ENCODE results near the gene SLC17A8. TPM values are rescaled to one million over a fixed set of nuclear protein-coding genes. Genes with fewer than 3 reads are reported as not detected.
"Not testable (repeated sequence)": the region's sequence is repeated elsewhere in the genome, so short reads cannot be mapped to it uniquely, and the experiment has no call there.

Gene SLC17A8
- not detected for polyA plus RNA-seq (2013, experiment 1 of 2)
- polyA plus RNA-seq (2013, experiment 2 of 2) = not detected

DNA sequence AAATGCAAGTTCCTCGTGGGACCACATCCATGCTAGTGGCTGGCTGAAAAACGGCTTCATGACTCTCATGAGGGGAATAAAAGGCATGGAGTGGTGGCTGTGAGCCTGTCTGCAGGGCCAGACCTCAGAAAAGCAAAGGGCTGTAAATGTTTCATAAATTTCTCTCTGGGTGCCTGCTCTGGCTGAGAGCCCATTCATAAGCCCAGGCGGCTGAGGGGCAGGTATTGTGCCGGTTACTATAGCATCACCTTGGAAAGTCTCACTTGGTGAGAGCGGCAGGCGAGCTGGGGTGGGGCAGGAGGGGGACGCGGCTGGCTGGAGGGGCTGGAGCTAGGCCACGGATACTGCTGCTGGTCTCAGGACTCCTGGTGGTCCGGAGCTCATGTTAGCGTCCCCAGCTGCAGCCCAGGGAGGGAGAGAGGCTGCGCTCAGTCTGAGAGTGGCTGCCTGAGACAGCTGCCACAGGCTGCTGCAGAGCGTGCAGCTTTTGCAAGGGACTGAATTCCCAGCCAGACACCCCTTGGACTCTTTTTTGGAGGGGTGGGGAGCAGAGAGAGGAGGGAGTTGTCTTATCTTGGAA is at the start of gene SLC17A8:
Gene SLC17A8 (plus strand): TSS at position 431 of the 580 bp plus-strand sequence. CDS start 318 bp downstream, outside the sequence.
- Histone ChIP-seq H2BK15ac (ENCODE audit: low read length) (no peak within 1 kb of the TSS), H3K14ac (ENCODE audit: low read length) (no peak within 1 kb of the TSS), H3K79me1 (ENCODE audit: low read depth, low read length) (no peaks in the 10 kb centered on the region), H3K4me3 (ENCODE audit: low read length in 2 of 2) (no peak within 1 kb of the TSS), H3K4me2 (ENCODE audit: insufficient read depth, low read length, poor library complexity, severe bottlenecking) (no peak within 1 kb of the TSS), H2BK12ac (ENCODE audit: low read length) (no peak within 1 kb of the TSS), H3K36me3 (replicated peaks in 1 of 2; ENCODE audit: control insufficient read depth in 2 of 2, insufficient read depth in 2 of 2, low read length in 2 of 2) (no peaks in the 10 kb centered on the region), H3K4ac (ENCODE audit: low read length) (no peak within 1 kb of the TSS), H3K18ac (ENCODE audit: low read length) (no peak within 1 kb of the TSS), H3K4me1 (ENCODE audit: control insufficient read depth in 2 of 2, insufficient read depth in 1 of 2, low read depth in 1 of 2, low read length in 2 of 2) (peaks cover 0 to 2% of the 10 kb centered on the region in 2 donors), H4K8ac (ENCODE audit: low read depth, low read length) (no peak within 1 kb of the TSS), H2BK5ac (ENCODE audit: low read length) (no peak within 1 kb of the TSS), H4K91ac (ENCODE audit: low read depth, low read length, poor library complexity) (no peak within 1 kb of the TSS), H2AK5ac (ENCODE audit: low read depth, low read length) (no peak within 1 kb of the TSS), H2AFZ (ENCODE audit: low read length) (peak within 1 kb of the TSS; percentile 65), H3K9ac (ENCODE audit: low read depth, low read length, poor library complexity) (no peak within 1 kb of the TSS), H3K23ac (ENCODE audit: low read depth, low read length, poor library complexity) (no peak within 1 kb of the TSS), H3K9me3 (replicated peaks in 1 of 2; ENCODE audit: control insufficient read depth in 2 of 2, insufficient read depth in 1 of 2, low read depth in 1 of 2, low read length in 2 of 2) (no peaks in the 10 kb centered on the region), H3K27me3 (ENCODE audit: control insufficient read depth in 3 of 3, insufficient read depth in 3 of 3, low read depth in 1 of 3, low read length in 3 of 3) (peaks cover 0 to 8% (median 0%) of the 10 kb centered on the region in 3 experiments), H2BK120ac (ENCODE audit: low read depth, low read length) (no peak within 1 kb of the TSS), H3K27ac (replicated peaks; ENCODE audit: low read length) (no peak within 1 kb of the TSS)
- no CpG with 5 or more reads among the region's 13 CpGs for WGBS, 2 donors (ENCODE audit: extremely low coverage in 2 of 2, insufficient read length in 2 of 2, insufficient replicate concordance in 1 of 2)
- DNase-seq (ENCODE audit: low spot score) = peak; percentile 30

DNA sequence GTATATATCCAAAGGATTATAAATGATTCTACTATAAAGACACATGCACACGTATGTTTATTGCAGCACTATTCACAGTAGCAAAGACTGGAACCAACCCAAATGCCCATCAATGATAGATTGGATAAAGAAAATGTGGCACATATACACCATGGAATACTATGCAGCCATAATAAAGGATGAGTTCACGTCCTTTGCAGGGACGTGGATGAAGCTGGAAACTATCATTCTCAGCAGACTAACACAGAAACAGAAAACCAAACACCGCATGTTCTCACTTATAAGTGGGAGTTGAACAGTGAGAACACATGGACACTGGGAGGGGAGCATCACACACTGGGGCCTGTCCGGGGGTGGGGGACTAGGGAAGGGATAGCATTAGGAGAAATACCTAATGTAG is 48.7 kb upstream of the SLC17A8 start:
- WGBS, 2 donors (ENCODE audit: extremely low coverage in 2 of 2, insufficient read length in 2 of 2, insufficient replicate concordance in 1 of 2) = no CpG with 5 or more reads among the region's 5 CpGs

DNA sequence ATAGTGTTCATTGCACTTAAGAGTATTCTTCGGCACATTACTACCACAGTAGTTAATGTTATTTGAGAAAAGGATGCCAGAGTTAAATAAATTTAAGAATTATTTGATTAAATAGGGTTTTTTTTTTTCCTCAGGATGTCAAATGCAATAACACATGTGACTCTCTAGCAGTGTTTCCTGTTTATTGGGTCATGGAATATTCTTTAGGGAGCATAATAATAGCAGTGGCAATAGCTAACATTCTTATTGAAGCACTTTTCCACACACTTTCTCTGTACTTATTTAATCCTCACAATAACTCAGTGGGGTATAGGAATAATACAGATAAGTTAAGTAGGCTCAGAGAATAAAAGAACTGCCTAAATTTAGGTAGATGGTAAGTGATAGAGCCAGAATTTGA is 45.6 kb upstream of the SLC17A8 start:
- H2AK5ac ChIP-seq (ENCODE audit: low read depth, low read length) = no peak overlapping the region
- no peak overlapping the region for H4K91ac ChIP-seq (ENCODE audit: low read depth, low read length, poor library complexity)
- WGBS, 2 donors (ENCODE audit: extremely low coverage in 2 of 2, insufficient read length in 2 of 2, insufficient replicate concordance in 1 of 2) = no CpG with 5 or more reads among the region's 1 CpG
- no peak overlapping the region for H2BK120ac ChIP-seq (ENCODE audit: low read depth, low read length)
- no peak overlapping the region for H3K27ac ChIP-seq (replicated peaks; ENCODE audit: low read length)
- H3K14ac ChIP-seq (ENCODE audit: low read length) = no peak overlapping the region
- H3K9ac ChIP-seq (ENCODE audit: low read depth, low read length, poor library complexity) = no peak overlapping the region
- no peak overlapping the region for H4K8ac ChIP-seq (ENCODE audit: low read depth, low read length)
- H3K9me3 ChIP-seq (replicated peaks in 1 of 2; ENCODE audit: control insufficient read depth in 2 of 2, insufficient read depth in 1 of 2, low read depth in 1 of 2, low read length in 2 of 2) = peaks cover 0 to 4% of the 10 kb centered on the region in 2 donors
- H2AFZ ChIP-seq (ENCODE audit: low read length) = no peak overlapping the region
- no peaks in the 10 kb centered on the region for H3K79me1 ChIP-seq (ENCODE audit: low read depth, low read length)
- H3K4me2 ChIP-seq (ENCODE audit: insufficient read depth, low read length, poor library complexity, severe bottlenecking) = no peak overlapping the region
- no peak overlapping the region for H2BK15ac ChIP-seq (ENCODE audit: low read length)
- no peaks in the 10 kb centered on the region for H3K4me1 ChIP-seq (ENCODE audit: control insufficient read depth in 2 of 2, insufficient read depth in 1 of 2, low read depth in 1 of 2, low read length in 2 of 2)
- no peak overlapping the region for H2BK5ac ChIP-seq (ENCODE audit: low read length)
- no peak overlapping the region for H2BK12ac ChIP-seq (ENCODE audit: low read length)
- H3K36me3 ChIP-seq (replicated peaks in 1 of 2; ENCODE audit: control insufficient read depth in 2 of 2, insufficient read depth in 2 of 2, low read length in 2 of 2) = peaks cover 9 to 73% of the 10 kb centered on the region in 2 donors
- H3K4me3 ChIP-seq (ENCODE audit: low read length in 2 of 2) = no peak overlapping the region
- no peak for DNase-seq (ENCODE audit: low spot score)
- H3K27me3 ChIP-seq (ENCODE audit: control insufficient read depth in 3 of 3, insufficient read depth in 3 of 3, low read depth in 1 of 3, low read length in 3 of 3) = no peaks in the 10 kb centered on the region
- no peak overlapping the region for H3K18ac ChIP-seq (ENCODE audit: low read length)
- no peak overlapping the region for H3K23ac ChIP-seq (ENCODE audit: low read depth, low read length, poor library complexity)
- no peak overlapping the region for H3K4ac ChIP-seq (ENCODE audit: low read length)

More for the DNA sequence above, 48.7 kb upstream of the SLC17A8 start:
- Histone ChIP-seq H3K9me3 (replicated peaks in 1 of 2; ENCODE audit: control insufficient read depth in 2 of 2, insufficient read depth in 1 of 2, low read depth in 1 of 2, low read length in 2 of 2) (peaks cover 4 to 18% of the 10 kb centered on the region in 2 donors), H3K36me3 (replicated peaks in 1 of 2; ENCODE audit: control insufficient read depth in 2 of 2, insufficient read depth in 2 of 2, low read length in 2 of 2) (peaks cover 20 to 60% of the 10 kb centered on the region in 2 donors)
- H2BK5ac ChIP-seq (ENCODE audit: low read length); H3K14ac ChIP-seq (ENCODE audit: low read length); H3K79me1 ChIP-seq (ENCODE audit: low read depth, low read length); H2BK15ac ChIP-seq (ENCODE audit: low read length); H3K4me3 ChIP-seq (ENCODE audit: low read length in 2 of 2); H3K9ac ChIP-seq (ENCODE audit: low read depth, low read length, poor library complexity); H3K4me2 ChIP-seq (ENCODE audit: insufficient read depth, low read length, poor library complexity, severe bottlenecking); H2AFZ ChIP-seq (ENCODE audit: low read length); H3K27me3 ChIP-seq (ENCODE audit: control insufficient read depth in 3 of 3, insufficient read depth in 3 of 3, low read depth in 1 of 3, low read length in 3 of 3); H2BK12ac ChIP-seq (ENCODE audit: low read length); H3K23ac ChIP-seq (ENCODE audit: low read depth, low read length, poor library complexity); H3K4me1 ChIP-seq (ENCODE audit: control insufficient read depth in 2 of 2, insufficient read depth in 1 of 2, low read depth in 1 of 2, low read length in 2 of 2); H3K27ac ChIP-seq (replicated peaks; ENCODE audit: low read length); H3K4ac ChIP-seq (ENCODE audit: low read length); H4K8ac ChIP-seq (ENCODE audit: low read depth, low read length); H2AK5ac ChIP-seq (ENCODE audit: low read depth, low read length); H3K18ac ChIP-seq (ENCODE audit: low read length); H4K91ac ChIP-seq (ENCODE audit: low read depth, low read length, poor library complexity); H2BK120ac ChIP-seq (ENCODE audit: low read depth, low read length); DNase-seq (ENCODE audit: low spot score): not testable (repeated sequence)

DNA sequence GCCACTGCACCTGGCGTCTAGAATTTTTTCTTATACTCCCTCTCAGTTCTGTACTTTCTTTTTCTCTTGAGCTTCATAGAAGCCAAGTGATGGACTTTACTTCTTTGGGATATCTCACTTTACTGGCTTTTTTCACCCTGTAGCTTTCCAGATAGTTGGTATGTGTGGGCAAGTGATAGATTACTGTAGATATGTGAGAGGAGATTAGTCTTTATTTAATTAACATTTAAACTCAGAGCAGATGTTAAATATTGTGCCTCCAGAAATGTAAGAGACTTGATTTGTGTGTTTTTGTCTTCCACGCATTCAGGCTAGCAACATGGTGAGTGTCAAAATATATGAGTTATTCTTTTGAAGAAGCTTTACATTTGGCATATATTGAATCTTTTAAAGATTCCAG is 39.5 kb upstream of the SLC17A8 start:
- Histone ChIP-seq H3K36me3 (replicated peaks in 1 of 2; ENCODE audit: control insufficient read depth in 2 of 2, insufficient read depth in 2 of 2, low read length in 2 of 2) (peaks cover 5 to 92% of the 10 kb centered on the region in 2 donors), H2BK120ac (ENCODE audit: low read depth, low read length) (no peak overlapping the region), H2BK12ac (ENCODE audit: low read length) (no peak overlapping the region), H3K4me1 (ENCODE audit: control insufficient read depth in 2 of 2, insufficient read depth in 1 of 2, low read depth in 1 of 2, low read length in 2 of 2) (no peaks in the 10 kb centered on the region), H3K4me3 (ENCODE audit: low read length in 2 of 2) (no peak overlapping the region), H2AK5ac (ENCODE audit: low read depth, low read length) (no peak overlapping the region), H4K8ac (ENCODE audit: low read depth, low read length) (no peak overlapping the region), H3K27me3 (ENCODE audit: control insufficient read depth in 3 of 3, insufficient read depth in 3 of 3, low read depth in 1 of 3, low read length in 3 of 3) (no peaks in the 10 kb centered on the region), H3K9me3 (replicated peaks in 1 of 2; ENCODE audit: control insufficient read depth in 2 of 2, insufficient read depth in 1 of 2, low read depth in 1 of 2, low read length in 2 of 2) (no peaks in the 10 kb centered on the region), H3K27ac (replicated peaks; ENCODE audit: low read length) (no peak overlapping the region), H2BK15ac (ENCODE audit: low read length) (no peak overlapping the region), H3K9ac (ENCODE audit: low read depth, low read length, poor library complexity) (no peak overlapping the region), H3K23ac (ENCODE audit: low read depth, low read length, poor library complexity) (no peak overlapping the region), H3K79me1 (ENCODE audit: low read depth, low read length) (no peaks in the 10 kb centered on the region), H3K4me2 (ENCODE audit: insufficient read depth, low read length, poor library complexity, severe bottlenecking) (no peak overlapping the region), H2BK5ac (ENCODE audit: low read length) (no peak overlapping the region), H4K91ac (ENCODE audit: low read depth, low read length, poor library complexity) (no peak overlapping the region), H2AFZ (ENCODE audit: low read length) (no peak overlapping the region), H3K18ac (ENCODE audit: low read length) (no peak overlapping the region), H3K4ac (ENCODE audit: low read length) (no peak overlapping the region), H3K14ac (ENCODE audit: low read length) (no peak overlapping the region)
- WGBS, 2 donors (ENCODE audit: extremely low coverage in 2 of 2, insufficient read length in 2 of 2, insufficient replicate concordance in 1 of 2) = no CpG with 5 or more reads among the region's 2 CpGs
- DNase-seq (ENCODE audit: low spot score) = no peak

All from neuronal stem cell (in vitro differentiated cells).